Loucy (cell line): ENCODE results near the gene DNAH7.

Experiments
- CTCF ChIP-seq: fragments of 200-600 bp; sonication (generic); conservative IDR thresholded peaks from 2 replicates; pipeline ENCODE4 v1.5.1; 2014; ENCODE audit warnings: mild to moderate bottlenecking, antibody characterized with exemption, low read length
- EZH2phosphoT487 ChIP-seq: fragments of 200-600 bp; IDR thresholded peaks from 2 replicates; pipeline ENCODE4 v1.6.1; 2018; ENCODE audit warnings: antibody characterized with exemption, mild to moderate bottlenecking, moderate library complexity, borderline replicate concordance

DNA sequence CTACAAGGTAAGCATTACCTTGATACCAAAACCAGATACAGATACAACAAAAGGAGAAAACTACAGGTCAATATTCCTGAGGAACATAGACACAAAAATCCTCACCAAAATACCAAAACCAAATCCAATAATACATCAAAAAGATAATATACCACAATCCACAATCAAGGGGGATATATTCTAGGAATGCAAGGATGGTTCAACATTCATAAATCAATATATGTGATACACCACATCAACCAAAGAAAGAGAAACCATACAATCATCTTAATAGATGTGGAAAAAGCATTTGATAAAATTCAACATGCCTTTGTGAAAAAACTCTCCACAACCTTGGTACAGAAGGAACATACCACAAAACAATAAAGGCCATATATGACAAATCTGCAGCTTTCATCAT lies 28.4 kb downstream of the DNAH7 start:
- TF ChIP-seq CTCF (no peak), EZH2phosphoT487 (no peak)
